ENCODE data around the gene DYRK4. TPM values are rescaled to one million over a fixed set of nuclear protein-coding genes. Genes with fewer than 3 reads are reported as not detected.
A peak's percentile ranks its signal among the peaks of the same experiment; 100 is the strongest.

The DYRK4 gene
- total and polyA plus RNA-seq, 2 donors (not counting 1 experiment from before 2014, with no cell fraction given), result 55.2 to 63.1 TPM

GRCh38 chr12:4555804-4556203 lies 6.2 kb upstream of the DYRK4 start:
- no peaks in the 10 kb centered on the region for H3K9me3 ChIP-seq (ENCODE audit: control insufficient read depth, insufficient read depth, low read depth, low read length)
- H3K4me1 ChIP-seq (ENCODE audit: control insufficient read depth, extremely low read depth, insufficient read depth, low read length), result no peaks in the 10 kb centered on the region
- TF ChIP-seq CTCF (conservative IDR thresholded peaks at IDR 0.05 in 1 of 2, IDR thresholded peaks at IDR 0.05 in 1 of 2; ENCODE audit: low read depth in 1 of 2, low read length in 2 of 2) (no peak), EZH2 (IDR thresholded peaks at IDR 0.05; ENCODE audit: low read length, missing control alignments) (no peak)
- no peak overlapping the region for H3K4me2 ChIP-seq (ENCODE audit: extremely low read depth, insufficient read depth, low read length)
- H2AFZ ChIP-seq (ENCODE audit: low read length), result no peak overlapping the region
- no peaks in the 10 kb centered on the region for H4K20me1 ChIP-seq (ENCODE audit: control insufficient read depth, extremely low read depth, insufficient read depth, low read length)
- H3K79me2 ChIP-seq (ENCODE audit: control insufficient read depth, insufficient read depth, low read length), result no peaks in the 10 kb centered on the region
- peaks cover 2% of the 10 kb centered on the region for H3K36me3 ChIP-seq (ENCODE audit: control insufficient read depth, insufficient read depth, low read length)
- no peak overlapping the region for H3K27ac ChIP-seq (ENCODE audit: insufficient read depth, low read length)
- peak in 1 of 2 donors; percentile 20 for DNase-seq (ENCODE audit: low read depth in 2 of 2)
- H3K27me3 ChIP-seq (ENCODE audit: control insufficient read depth, insufficient read depth, low read length), result no peaks in the 10 kb centered on the region
- H3K4me3 ChIP-seq (replicated peaks in 1 of 4; ENCODE audit: control extremely low read depth in 1 of 4, insufficient read depth in 1 of 4, low read depth in 3 of 4, low read length in 4 of 4), result no peak overlapping the region
- no peak overlapping the region for H3K9ac ChIP-seq (ENCODE audit: insufficient read depth, low read length)

- Histone ChIP-seq H3K9me3 (ENCODE audit: control insufficient read depth, insufficient read depth, low read depth, low read length) (no peaks in the 10 kb centered on the region), H3K9ac (ENCODE audit: insufficient read depth, low read length) (no peak overlapping the region), H2AFZ (ENCODE audit: low read length) (no peak overlapping the region), H3K4me1 (ENCODE audit: control insufficient read depth, extremely low read depth, insufficient read depth, low read length) (peaks cover 3% of the 10 kb centered on the region), H3K4me2 (ENCODE audit: extremely low read depth, insufficient read depth, low read length) (no peak overlapping the region), H3K36me3 (ENCODE audit: control insufficient read depth, insufficient read depth, low read length) (peaks cover 2% of the 10 kb centered on the region), H3K79me2 (ENCODE audit: control insufficient read depth, insufficient read depth, low read length) (no peaks in the 10 kb centered on the region), H3K27ac (ENCODE audit: insufficient read depth, low read length) (no peak overlapping the region), H3K27me3 (ENCODE audit: control insufficient read depth, insufficient read depth, low read length) (no peaks in the 10 kb centered on the region), H3K4me3 (replicated peaks in 1 of 4; ENCODE audit: control extremely low read depth in 1 of 4, insufficient read depth in 1 of 4, low read depth in 3 of 4, low read length in 4 of 4) (no peak overlapping the region), H4K20me1 (ENCODE audit: control insufficient read depth, extremely low read depth, insufficient read depth, low read length) (no peaks in the 10 kb centered on the region)
- no peak for DNase-seq (ENCODE audit: low read depth in 2 of 2)
- TF ChIP-seq EZH2 (IDR thresholded peaks at IDR 0.05; ENCODE audit: low read length, missing control alignments) (no peak), CTCF (conservative IDR thresholded peaks at IDR 0.05 in 1 of 2, IDR thresholded peaks at IDR 0.05 in 1 of 2; ENCODE audit: low read depth in 1 of 2, low read length in 2 of 2) (no peak)
Observed at GRCh38 chr12:4556735-4557530, 5.1 kb upstream of the DYRK4 start.

DNA sequence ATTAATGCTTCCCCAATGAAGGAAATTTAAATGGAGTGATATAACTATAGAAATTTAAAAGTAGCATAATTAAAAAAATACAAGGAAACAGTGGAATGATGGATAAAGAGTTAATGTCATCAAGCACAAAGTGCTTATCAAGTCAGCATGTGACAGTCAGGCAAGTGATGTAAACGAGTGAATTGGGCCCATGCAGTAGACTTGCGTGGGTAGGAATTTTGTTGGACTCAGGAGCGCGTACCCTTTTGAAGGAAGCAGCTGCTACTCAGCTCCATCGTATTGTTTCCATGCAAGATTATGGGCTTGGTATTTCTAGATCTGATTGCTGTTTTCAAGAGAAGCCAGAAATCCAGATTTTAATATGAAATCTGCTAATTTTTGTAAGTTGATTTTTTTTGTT lies 4.4 kb upstream of the DYRK4 start:
- Histone ChIP-seq H3K27me3 (ENCODE audit: control insufficient read depth, insufficient read depth, low read length) (no peaks in the 10 kb centered on the region), H3K36me3 (ENCODE audit: control insufficient read depth, insufficient read depth, low read length) (peaks cover 2% of the 10 kb centered on the region), H4K20me1 (ENCODE audit: control insufficient read depth, extremely low read depth, insufficient read depth, low read length) (no peaks in the 10 kb centered on the region), H2AFZ (ENCODE audit: low read length) (no peak overlapping the region), H3K9ac (ENCODE audit: insufficient read depth, low read length) (no peak overlapping the region), H3K4me1 (ENCODE audit: control insufficient read depth, extremely low read depth, insufficient read depth, low read length) (peaks cover 6% of the 10 kb centered on the region), H3K9me3 (ENCODE audit: control insufficient read depth, insufficient read depth, low read depth, low read length) (no peaks in the 10 kb centered on the region), H3K4me2 (ENCODE audit: extremely low read depth, insufficient read depth, low read length) (no peak overlapping the region), H3K79me2 (ENCODE audit: control insufficient read depth, insufficient read depth, low read length) (no peaks in the 10 kb centered on the region), H3K27ac (ENCODE audit: insufficient read depth, low read length) (no peak overlapping the region), H3K4me3 (replicated peaks in 1 of 4; ENCODE audit: control extremely low read depth in 1 of 4, insufficient read depth in 1 of 4, low read depth in 3 of 4, low read length in 4 of 4) (no peak overlapping the region)
- DNase-seq (ENCODE audit: low read depth in 2 of 2), result no peak
- no peak for TF ChIP-seq EZH2 (IDR thresholded peaks at IDR 0.05; ENCODE audit: low read length, missing control alignments)
- TF ChIP-seq CTCF (conservative IDR thresholded peaks at IDR 0.05 in 1 of 2, IDR thresholded peaks at IDR 0.05 in 1 of 2; ENCODE audit: low read depth in 1 of 2, low read length in 2 of 2), result no peak
